Thoracic aorta (tissue), 2 donors: ENCODE data around the gene SPATA3. TPM values are rescaled to one million over a fixed set of nuclear protein-coding genes. Genes with fewer than 3 reads are reported as not detected.

Experiments
- ATAC-seq: fragments of 150-250 bp; one replicate; pipeline ENCODE4 v1.8.0; 2017; ENCODE audit warnings: low read depth; ENCODE audit not compliant: insufficient number of reproducible peaks, low FRiP score
- DNase-seq: peaks from one replicate; pipeline ENCODE4 v3.0.0-alpha.2; 2020; ENCODE audit warnings: low spot score
- H3K27ac ChIP-seq, 2 donors: fragments of 200-600 bp; sonication (generic); 1 replicate in 1 of 2; 2 replicates in 1 of 2; pipeline ENCODE4 v1.5.1; 2016; ENCODE audit warnings: mild to moderate bottlenecking in 2 of 2, moderate library complexity in 2 of 2
- H3K27me3 ChIP-seq: fragments of 200-600 bp; sonication (generic); replicated peaks from 2 replicates; pipeline ENCODE4 v1.6.0; 2016; ENCODE audit warnings: mild to moderate bottlenecking; ENCODE audit not compliant: insufficient read depth
- H3K36me3 ChIP-seq: fragments of 200-600 bp; sonication (generic); one replicate; pipeline ENCODE4 v1.5.1; 2016
- H3K4me1 ChIP-seq, 2 donors: fragments of 200-600 bp; sonication (generic); 1 replicate in 1 of 2; 2 replicates in 1 of 2; pipeline versions ENCODE4 v1.5.1 to v1.6.0; 2016; ENCODE audit warnings: low read depth in 2 of 2, mild to moderate bottlenecking in 1 of 2; ENCODE audit not compliant: control insufficient read depth in 1 of 2
- H3K4me3 ChIP-seq: fragments of 200-600 bp; sonication (generic); 2 replicates; pipeline ENCODE4 v1.5.1; 2016; ENCODE audit warnings: mild to moderate bottlenecking
- H3K9me3 ChIP-seq: fragments of 200-600 bp; sonication (generic); 2 replicates; pipeline ENCODE4 v1.5.1; 2016
- CTCF ChIP-seq: fragments of 200-600 bp; sonication (generic); IDR thresholded peaks from one replicate; pipeline ENCODE4 v1.5.1; 2019; ENCODE audit warnings: antibody characterized with exemption
- total RNA-seq, 2 donors: library from RNA; depleted of rRNA; stranded (reverse); fragments of >200 nt; gene quantifications; one replicate each; pipeline versions ENCODE4 v1.1.0 to v1.2.3, GENCODE V29; 2016

The SPATA3 gene
- total RNA-seq, 2 donors from 2014 or later = not detected

GRCh38 chr2:230976671-230977171, 19.2 kb upstream of the SPATA3 start:
- H3K27me3 ChIP-seq = no peaks in the 10 kb centered on the region
- no peak for DNase-seq
- no peak overlapping the region for H3K4me3 ChIP-seq
- H3K27ac ChIP-seq = no peak overlapping the region
- no peaks in the 10 kb centered on the region for H3K36me3 ChIP-seq
- no peak for ATAC-seq
- TF ChIP-seq CTCF = no peak
- H3K4me1 ChIP-seq = no peaks in the 10 kb centered on the region
- no peaks in the 10 kb centered on the region for H3K9me3 ChIP-seq

- Histone ChIP-seq H3K4me3 (no peak overlapping the region), H3K9me3 (no peaks in the 10 kb centered on the region), H3K36me3 (no peaks in the 10 kb centered on the region), H3K4me1 (no peaks in the 10 kb centered on the region), H3K27ac (no peak overlapping the region), H3K27me3 (no peaks in the 10 kb centered on the region)
- no peak for ATAC-seq
- no peak for DNase-seq
- no peak for TF ChIP-seq CTCF
Measured at GRCh38 chr2:230980468-230980867, 15.5 kb upstream of the SPATA3 start.

- Histone ChIP-seq H3K27ac (no peak overlapping the region), H3K4me1 (peaks cover 0 to 1% of the 10 kb centered on the region in 2 donors), H3K9me3 (no peaks in the 10 kb centered on the region), H3K4me3 (no peak overlapping the region), H3K36me3 (no peaks in the 10 kb centered on the region), H3K27me3 (no peaks in the 10 kb centered on the region)
- ATAC-seq = no peak
- no peak for TF ChIP-seq CTCF
- DNase-seq = no peak
Measured at GRCh38 chr2:230981704-230982103, 14.2 kb upstream of the SPATA3 start.

- peaks cover 0 to 5% of the 10 kb centered on the region in 2 donors for H3K4me1 ChIP-seq
- no peak overlapping the region for H3K4me3 ChIP-seq
- no peak for ATAC-seq
- no peaks in the 10 kb centered on the region for H3K36me3 ChIP-seq
- H3K9me3 ChIP-seq = no peaks in the 10 kb centered on the region
- DNase-seq = no peak
- H3K27ac ChIP-seq = no peak overlapping the region
- no peaks in the 10 kb centered on the region for H3K27me3 ChIP-seq
- TF ChIP-seq CTCF = no peak
Measured at GRCh38 chr2:230982126-230982525, 13.8 kb upstream of the SPATA3 start.

- DNase-seq = no peak
Measured at GRCh38 chr2:230982528-230982927, 13.4 kb upstream of the SPATA3 start.

More at GRCh38 chr2:230982528-230982927, 13.4 kb upstream of the SPATA3 start:
- TF ChIP-seq CTCF = no peak
- peaks cover 0 to 5% of the 10 kb centered on the region in 2 donors for H3K4me1 ChIP-seq
- H3K9me3 ChIP-seq = no peaks in the 10 kb centered on the region
- no peaks in the 10 kb centered on the region for H3K27me3 ChIP-seq
- H3K36me3 ChIP-seq = no peaks in the 10 kb centered on the region
- H3K4me3 ChIP-seq = no peak overlapping the region
- H3K27ac ChIP-seq = no peak overlapping the region
- ATAC-seq = no peak
